Mesothelial cell of epicardium (in vitro differentiated cells): ENCODE data around the gene UFSP1. TPM values are rescaled to one million over a fixed set of nuclear protein-coding genes. Genes with fewer than 3 reads are reported as not detected.

Source experiments
- DNase-seq, 2 experiments: peaks; one replicate each; pipeline ENCODE4 v3.0.0; 2021; ENCODE audit warnings: low spot score in 2 of 2; ENCODE audit not compliant: unreplicated experiment in 2 of 2
- H3K27ac Mint-ChIP-seq: 2 replicates; pipeline ENCODE4 v1.8.0; 2021; ENCODE audit warnings: mixed read lengths
- H3K27me3 Mint-ChIP-seq: 2 replicates; pipeline ENCODE4 v1.8.0; 2021; ENCODE audit warnings: low read depth, mixed read lengths
- H3K36me3 Mint-ChIP-seq: 2 replicates; pipeline ENCODE4 v1.8.0; 2021; ENCODE audit warnings: mixed read lengths
- H3K4me1 Mint-ChIP-seq: 2 replicates; pipeline ENCODE4 v1.8.0; 2021; ENCODE audit warnings: mixed read lengths
- H3K4me3 Mint-ChIP-seq: 2 replicates; pipeline ENCODE4 v1.8.0; 2021; ENCODE audit warnings: mild to moderate bottlenecking, moderate library complexity, mixed read lengths
- H3K9me3 Mint-ChIP-seq: 2 replicates; pipeline ENCODE4 v1.8.0; 2021; ENCODE audit warnings: mixed read lengths
- total RNA-seq: library from RNA; stranded (reverse); gene quantifications from 3 replicates; pipeline ENCODE4 v1.2.1, GENCODE V29; 2021
- TF ChIP-seq, protein P1 (sequence below): fragments of 200-600 bp; sonication (generic); IDR thresholded peaks from one replicate; pipeline ENCODE4 v1.5.0; 2021; ENCODE audit warnings: antibody characterized with exemption; ENCODE audit not compliant: unreplicated experiment

Gene UFSP1
- total RNA-seq, 1 donor from 2014 or later, result 6.0 TPM

DNA sequence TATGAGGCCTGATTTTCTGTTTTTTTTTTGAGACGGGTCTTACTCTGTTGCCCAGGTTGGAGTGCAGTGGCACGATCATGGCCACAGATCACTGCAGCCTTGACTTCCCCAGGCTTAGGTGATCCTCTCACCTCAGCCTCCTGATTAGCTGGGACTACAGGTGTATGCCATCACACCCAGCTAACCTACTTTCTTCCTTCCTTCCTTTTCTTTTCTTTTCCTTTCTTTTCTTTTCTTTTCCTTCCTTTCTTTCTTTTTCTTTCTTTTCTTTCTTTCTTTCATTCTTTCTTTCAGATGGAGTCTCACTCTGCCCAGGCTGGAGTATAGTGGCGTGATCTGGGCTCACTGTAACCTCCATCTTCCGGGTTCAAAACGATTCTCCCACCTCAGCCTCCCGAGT, 10.8 kb downstream of the UFSP1 start:
- Mint-ChIP-seq H3K36me3 (peaks cover 35% of the 10 kb centered on the region), H3K9me3 (no peaks in the 10 kb centered on the region), H3K27ac (peak overlapping the region; percentile 75), H3K27me3 (no peaks in the 10 kb centered on the region), H3K4me1 (peaks cover 45% of the 10 kb centered on the region), H3K4me3 (no peak overlapping the region)
- TF ChIP-seq, protein P1, sequence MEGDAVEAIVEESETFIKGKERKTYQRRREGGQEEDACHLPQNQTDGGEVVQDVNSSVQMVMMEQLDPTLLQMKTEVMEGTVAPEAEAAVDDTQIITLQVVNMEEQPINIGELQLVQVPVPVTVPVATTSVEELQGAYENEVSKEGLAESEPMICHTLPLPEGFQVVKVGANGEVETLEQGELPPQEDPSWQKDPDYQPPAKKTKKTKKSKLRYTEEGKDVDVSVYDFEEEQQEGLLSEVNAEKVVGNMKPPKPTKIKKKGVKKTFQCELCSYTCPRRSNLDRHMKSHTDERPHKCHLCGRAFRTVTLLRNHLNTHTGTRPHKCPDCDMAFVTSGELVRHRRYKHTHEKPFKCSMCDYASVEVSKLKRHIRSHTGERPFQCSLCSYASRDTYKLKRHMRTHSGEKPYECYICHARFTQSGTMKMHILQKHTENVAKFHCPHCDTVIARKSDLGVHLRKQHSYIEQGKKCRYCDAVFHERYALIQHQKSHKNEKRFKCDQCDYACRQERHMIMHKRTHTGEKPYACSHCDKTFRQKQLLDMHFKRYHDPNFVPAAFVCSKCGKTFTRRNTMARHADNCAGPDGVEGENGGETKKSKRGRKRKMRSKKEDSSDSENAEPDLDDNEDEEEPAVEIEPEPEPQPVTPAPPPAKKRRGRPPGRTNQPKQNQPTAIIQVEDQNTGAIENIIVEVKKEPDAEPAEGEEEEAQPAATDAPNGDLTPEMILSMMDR, result no peak
- DNase-seq, result no peak

DNA sequence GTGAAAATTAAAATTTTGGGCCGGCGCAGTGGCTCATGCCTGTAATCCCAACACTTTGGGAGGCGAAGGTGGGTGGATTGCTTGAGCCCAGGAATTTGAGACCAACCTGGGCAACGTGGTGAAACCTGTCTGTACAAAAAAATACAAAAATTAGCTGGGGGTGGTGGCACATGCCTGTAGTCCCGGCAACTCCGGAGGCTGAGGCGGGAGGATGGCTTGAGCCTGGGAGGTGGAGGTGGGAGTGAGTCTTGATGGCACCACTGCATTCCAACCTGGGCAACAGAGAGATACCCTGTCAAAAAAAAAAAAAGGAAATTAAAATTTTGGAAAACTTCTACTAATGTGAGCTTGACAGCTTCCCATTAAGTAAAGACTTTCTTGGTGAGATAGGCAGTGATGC, 11.5 kb downstream of the UFSP1 start:
- peak overlapping the region; percentile 77 for H3K27ac Mint-ChIP-seq
- no peaks in the 10 kb centered on the region for H3K27me3 Mint-ChIP-seq
- no peak overlapping the region for H3K4me3 Mint-ChIP-seq
- peaks cover 45% of the 10 kb centered on the region for H3K4me1 Mint-ChIP-seq
- no peaks in the 10 kb centered on the region for H3K9me3 Mint-ChIP-seq
- no peak for DNase-seq
- TF ChIP-seq, protein P1, result no peak
- peaks cover 34% of the 10 kb centered on the region for H3K36me3 Mint-ChIP-seq

DNA sequence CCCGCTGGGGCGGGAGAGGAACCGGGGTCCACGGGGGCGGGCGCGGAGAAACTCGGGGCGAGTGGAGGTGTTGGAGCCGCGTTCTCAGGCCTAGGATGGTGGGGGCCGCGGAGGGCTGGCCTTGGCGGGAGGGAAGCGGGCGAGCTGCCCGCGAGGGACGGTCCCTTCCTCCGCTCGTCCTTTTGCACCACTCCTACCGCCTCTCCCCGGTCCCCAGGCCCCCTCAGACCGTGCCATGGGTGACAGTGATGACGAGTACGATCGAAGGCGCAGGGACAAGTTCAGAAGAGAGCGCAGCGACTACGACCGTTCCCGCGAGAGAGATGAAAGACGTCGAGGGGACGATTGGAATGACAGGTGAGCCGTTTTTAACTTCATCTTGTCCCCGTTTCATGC, 14.2 kb downstream of the UFSP1 start:
- TF ChIP-seq, protein P1, result peak; percentile 12
- H3K27ac Mint-ChIP-seq, result peak overlapping the region; percentile 99
- no peak for DNase-seq
- no peaks in the 10 kb centered on the region for H3K27me3 Mint-ChIP-seq
- peaks cover 45% of the 10 kb centered on the region for H3K4me1 Mint-ChIP-seq
- H3K36me3 Mint-ChIP-seq, result peaks cover 33% of the 10 kb centered on the region
- H3K9me3 Mint-ChIP-seq, result no peaks in the 10 kb centered on the region
- H3K4me3 Mint-ChIP-seq, result peak overlapping the region; percentile 99

DNA sequence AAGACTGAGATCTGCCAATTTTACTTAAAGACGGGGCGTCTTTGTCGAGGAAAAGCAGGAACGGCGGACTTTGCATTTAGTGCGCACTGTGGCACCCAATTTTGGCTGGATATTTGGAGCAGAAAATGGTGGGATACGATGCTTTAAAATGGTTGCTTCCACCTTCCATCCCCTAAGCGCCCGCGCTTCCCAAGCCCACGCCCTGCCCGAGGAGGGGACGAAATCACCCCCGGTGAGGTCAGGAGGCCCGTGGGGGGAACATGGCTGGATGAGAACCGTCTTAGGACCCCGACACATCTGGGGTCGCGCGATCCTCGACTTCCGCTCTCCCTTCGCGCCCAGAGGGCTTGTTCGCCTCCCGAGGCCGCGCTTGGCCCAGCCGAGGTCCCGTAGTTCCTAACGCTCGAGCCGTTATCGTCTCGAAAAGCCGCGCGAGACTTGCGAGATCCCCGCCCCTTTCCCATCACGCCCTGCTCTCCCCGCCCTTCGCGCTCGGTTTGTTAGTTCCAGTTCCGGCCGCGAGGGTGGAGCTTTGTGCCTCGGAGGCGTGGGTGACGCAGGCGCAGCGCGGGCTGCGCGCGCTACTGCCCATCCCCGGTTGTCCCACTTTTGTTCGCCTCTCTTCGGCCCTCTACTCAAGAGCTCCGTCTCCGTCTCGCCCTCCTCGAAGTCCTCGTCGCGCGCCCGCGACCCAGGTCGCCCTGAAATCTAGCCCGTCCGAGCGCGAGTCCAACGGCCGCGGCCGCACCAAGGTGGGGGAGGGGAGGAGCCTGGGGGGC, 14.7 kb downstream of the UFSP1 start, which contains the start of gene SRRT:
SRRT (plus strand) TSS at position 527 of the 779 bp plus-strand sequence. CDS start 488 bp downstream, outside the sequence.
- H3K36me3 Mint-ChIP-seq, result peaks cover 30% of the 10 kb centered on the region
- peak within 1 kb of the TSS; percentile 99 for H3K27ac Mint-ChIP-seq

DNA sequence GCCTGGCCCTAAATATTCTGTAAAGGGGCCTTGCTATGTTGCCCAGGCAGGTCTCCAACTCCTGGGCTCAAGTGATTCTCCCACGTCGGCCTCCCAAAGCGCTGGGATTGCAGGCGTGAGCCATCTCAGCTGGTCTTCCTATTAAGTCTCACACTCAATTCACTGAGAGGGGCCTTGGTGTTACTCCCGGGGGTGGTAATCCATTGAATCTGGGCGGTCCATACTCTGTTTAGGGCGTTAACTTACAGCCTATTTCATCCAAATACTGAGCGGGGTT, 15.3 kb downstream of the UFSP1 start:
- TF ChIP-seq, protein P1, result no peak
- peaks cover 39% of the 10 kb centered on the region for H3K4me1 Mint-ChIP-seq

More for the DNA sequence above, 14.7 kb downstream of the UFSP1 start, which contains the start of gene SRRT:
- TF ChIP-seq, protein P1, result peak; percentile 62
- peak; percentile 96 to 97 for DNase-seq
- Mint-ChIP-seq H3K27me3 (no peaks in the 10 kb centered on the region), H3K4me1 (peaks cover 42% of the 10 kb centered on the region), H3K9me3 (no peaks in the 10 kb centered on the region), H3K4me3 (peak within 1 kb of the TSS; percentile 99)

More for the DNA sequence above, 15.3 kb downstream of the UFSP1 start:
- Mint-ChIP-seq H3K4me3 (peak overlapping the region; percentile 99), H3K9me3 (no peaks in the 10 kb centered on the region), H3K27me3 (no peaks in the 10 kb centered on the region), H3K36me3 (peaks cover 27% of the 10 kb centered on the region), H3K27ac (peak overlapping the region; percentile 99)
- DNase-seq, result no peak
